Lower leg skin (tissue), 4 donors: ENCODE measurements around the gene EDC3. TPM values are rescaled to one million over a fixed set of nuclear protein-coding genes. Genes with fewer than 3 reads are reported as not detected.
A peak's percentile ranks its signal among the peaks of the same experiment; 100 is the strongest.

Experiments used
- DNase-seq, 2 donors: peaks; one replicate each; pipeline ENCODE4 v3.0.0-alpha.2; 2019; ENCODE audit warnings: low spot score in 2 of 2
- H3K4me3 ChIP-seq: fragments of 200-600 bp; sonication (generic); 2 replicates; pipeline ENCODE4 v1.5.1; 2017; ENCODE audit warnings: mild to moderate bottlenecking, low read depth; ENCODE audit not compliant: poor library complexity, severe bottlenecking
- CTCF ChIP-seq, 3 donors: fragments of 450-650 bp; IDR thresholded peaks; one replicate each; pipeline ENCODE4 v1.5.1; 2016; ENCODE audit warnings: antibody characterized with exemption in 3 of 3, mild to moderate bottlenecking in 3 of 3, moderate library complexity in 2 of 3
- POLR2A ChIP-seq, 2 donors: fragments of 450-650 bp; IDR thresholded peaks; one replicate each; pipeline ENCODE4 v1.6.1; 2016 to 2017; ENCODE audit warnings: antibody characterized with exemption in 2 of 2, mild to moderate bottlenecking in 1 of 2, moderate library complexity in 1 of 2
- WGBS, 2 donors: methylation state at CpG; one replicate each; pipeline ENCODE4 v1.1.5; 2018; 5-methylcytosine and 5-hydroxymethylcytosine counted together
- intact Hi-C: fragments of 100-400 bp; cut with DNase I; formaldehyde crosslinking; loops from one replicate; pipeline ENCODE4 v1.15.0; 2023; ENCODE audit warnings: low total_unique reads
- total RNA-seq, 4 donors: library from RNA; depleted of rRNA; stranded (reverse); fragments of >200 nt; gene quantifications; one replicate each; pipeline ENCODE4 v1.1.0, GENCODE V29; 2016

The EDC3 gene
- total RNA-seq, 4 donors from 2014 or later: 11.2 to 33.6 (median 17.6) TPM

- no peak overlapping the region for H3K4me3 ChIP-seq
- 86 to 91% methylated on average over 27 of the region's 27 CpGs for WGBS, 2 donors
- intact Hi-C loops: no loop called here
- DNase-seq: no peak
- TF ChIP-seq CTCF (IDR thresholded peaks at IDR 0.05): no peak
- TF ChIP-seq POLR2A (IDR thresholded peaks at IDR 0.05): no peak
Measured at GRCh38 chr15:74619916-74620635, 75.7 kb downstream of the EDC3 start.

- 84 to 85% methylated on average over 15 of the region's 15 CpGs for WGBS, 2 donors
- H3K4me3 ChIP-seq: no peak overlapping the region
- intact Hi-C loops: no loop called here
- no peak for DNase-seq
- TF ChIP-seq POLR2A (IDR thresholded peaks at IDR 0.05): no peak
- TF ChIP-seq CTCF (IDR thresholded peaks at IDR 0.05): no peak
Measured at GRCh38 chr15:74618841-74619596, 76.8 kb downstream of the EDC3 start.

- intact Hi-C loops: no loop called here
- TF ChIP-seq CTCF (IDR thresholded peaks at IDR 0.05) (no peak), POLR2A (IDR thresholded peaks at IDR 0.05) (no peak)
Measured at GRCh38 chr15:74616996-74617395, 78.8 kb downstream of the EDC3 start.

GRCh38 chr15:74616366-74616939, 79.4 kb downstream of the EDC3 start:
- DNase-seq: peak; percentile 70 to 96
- WGBS, 2 donors: 1% methylated on average over 15 to 18 of the region's 18 CpGs
- peak overlapping the region; percentile 96 for H3K4me3 ChIP-seq
- intact Hi-C loops: no loop called here
- TF ChIP-seq POLR2A (IDR thresholded peaks at IDR 0.05) (no peak), CTCF (IDR thresholded peaks at IDR 0.05) (no peak)

More at GRCh38 chr15:74616996-74617395, 78.8 kb downstream of the EDC3 start:
- no peak for DNase-seq
- no peak overlapping the region for H3K4me3 ChIP-seq

- H3K4me3 ChIP-seq: peak within 1 kb of the TSS; percentile 96
- peak; percentile 91 to 99 for DNase-seq
- intact Hi-C loops: loop anchor here (2.0 kb wide), 1 partner anchor 49 kb away; no protein-coding TSS in a partner anchor
- 0 to 1% methylated on average over 39 to 46 of the region's 91 CpGs for WGBS, 2 donors
- TF ChIP-seq CTCF (IDR thresholded peaks at IDR 0.05) (no peak), POLR2A (IDR thresholded peaks at IDR 0.05) (peak in 1 of 2 donors; percentile 36)
Measured at GRCh38 chr15:74615508-74616365, 80.1 kb downstream of the EDC3 start, which contains the start of gene CLK3. CLK3 (plus strand) TSS chr15:74615836; CDS start chr15:74619197, 3,361 bp downstream.
